GM10847 (cell line): Measurements from ENCODE around the gene CCDC142.

Experiments
- POLR2A ChIP-seq: IDR thresholded peaks from 2 replicates; pipeline ENCODE4 v1.6.1; 2011; ENCODE audit not compliant: insufficient read length; ENCODE audit errors: extremely low read depth

The CCDC142 gene, protein sequence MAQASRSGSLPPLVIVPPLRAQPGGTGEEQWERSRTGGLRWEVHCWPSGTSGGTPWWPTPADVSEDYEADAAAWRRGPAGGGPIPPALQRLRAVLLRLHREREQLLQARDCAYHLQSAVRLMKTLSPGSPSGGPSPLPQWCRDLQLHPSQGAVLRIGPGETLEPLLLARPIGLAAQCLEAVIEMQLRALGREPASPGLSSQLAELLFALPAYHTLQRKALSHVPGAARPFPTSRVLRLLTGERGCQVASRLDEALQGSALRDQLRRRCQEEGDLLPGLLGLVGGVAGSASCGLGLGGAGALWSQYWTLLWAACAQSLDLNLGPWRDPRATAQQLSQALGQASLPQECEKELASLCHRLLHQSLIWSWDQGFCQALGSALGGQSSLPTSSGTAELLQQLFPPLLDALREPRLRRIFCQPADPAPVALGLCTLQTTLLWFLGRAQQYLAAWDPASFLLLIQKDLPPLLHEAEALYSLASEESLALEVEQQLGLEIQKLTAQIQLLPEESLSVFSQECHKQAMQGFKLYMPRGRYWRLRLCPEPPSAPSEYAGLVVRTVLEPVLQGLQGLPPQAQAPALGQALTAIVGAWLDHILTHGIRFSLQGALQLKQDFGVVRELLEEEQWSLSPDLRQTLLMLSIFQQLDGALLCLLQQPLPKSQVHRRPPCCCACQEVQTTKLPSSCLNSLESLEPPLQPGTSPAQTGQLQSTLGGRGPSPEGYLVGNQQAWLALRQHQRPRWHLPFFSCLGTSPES

DNA sequence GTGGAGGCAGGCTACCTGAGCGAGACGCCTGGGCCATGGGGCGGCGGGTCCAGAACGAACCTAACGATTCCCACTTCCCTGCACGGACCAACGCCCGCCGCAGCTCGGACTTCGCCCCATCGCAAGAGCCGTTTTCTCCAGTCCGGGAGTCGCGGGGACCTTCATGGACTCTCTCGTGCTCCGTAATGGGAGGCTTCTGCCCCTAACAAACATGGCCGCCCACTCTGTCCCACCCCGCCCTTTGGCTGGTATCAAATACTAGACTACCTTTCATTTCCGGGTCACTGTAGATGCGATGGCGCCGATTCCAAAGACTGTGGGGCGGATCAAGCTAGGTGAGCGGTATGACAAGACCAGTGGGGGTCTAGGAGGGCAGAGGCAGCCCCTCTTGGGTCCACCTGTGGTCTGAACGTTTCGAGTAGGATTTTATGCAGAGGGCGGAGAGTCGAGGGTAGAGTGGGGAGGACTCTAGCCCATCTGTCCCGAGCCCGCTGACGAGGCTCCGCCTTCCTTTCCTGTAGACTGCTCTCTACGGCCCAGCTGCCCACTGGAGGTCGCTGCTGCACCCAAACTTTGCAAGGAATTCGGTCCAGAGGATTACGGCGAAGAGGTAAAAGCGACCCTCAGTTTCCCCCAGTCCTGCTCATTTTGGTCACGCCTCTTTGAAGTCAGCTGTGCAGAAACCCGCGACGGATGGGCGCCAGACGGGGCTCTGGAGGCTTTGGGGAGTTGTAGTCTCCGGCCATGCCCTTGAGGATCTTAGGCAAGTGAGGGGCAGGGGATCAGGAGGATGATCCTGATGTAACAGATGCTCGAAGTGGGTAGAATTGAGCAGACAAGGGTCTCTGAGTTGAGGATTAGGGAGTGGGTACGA lies at the start of gene CCDC142, which contains the start of gene TTC31:
Gene CCDC142, minus strand, starts transcription at position 198 of the 874 bp plus-strand sequence. Its CDS starts 161 bp downstream, at position 37.
Gene TTC31, plus strand, starts transcription at position 281 of the 874 bp plus-strand sequence. Its CDS starts 15 bp downstream, at position 296.
- peak; percentile 79 for TF ChIP-seq POLR2A

DNA sequence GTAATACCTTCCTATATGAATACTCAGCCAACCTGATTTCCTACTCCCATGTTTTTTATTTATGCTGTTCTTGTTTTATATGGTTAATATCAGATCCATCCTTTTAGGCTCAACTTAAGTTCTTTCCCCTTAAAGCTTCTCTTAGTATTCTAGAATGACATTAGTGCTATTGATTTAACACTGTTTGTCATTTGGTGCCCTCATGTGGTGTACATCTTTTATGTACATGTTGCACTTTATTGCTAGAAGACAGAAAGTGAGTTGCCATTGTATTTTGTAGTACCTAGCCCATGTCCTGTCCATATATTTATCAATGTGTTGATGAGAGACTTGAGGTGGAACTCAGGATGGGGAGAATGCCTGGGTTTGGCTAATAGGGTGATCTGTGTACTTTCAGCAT lies 49.4 kb upstream of the CCDC142 start:
- TF ChIP-seq POLR2A: no peak

DNA sequence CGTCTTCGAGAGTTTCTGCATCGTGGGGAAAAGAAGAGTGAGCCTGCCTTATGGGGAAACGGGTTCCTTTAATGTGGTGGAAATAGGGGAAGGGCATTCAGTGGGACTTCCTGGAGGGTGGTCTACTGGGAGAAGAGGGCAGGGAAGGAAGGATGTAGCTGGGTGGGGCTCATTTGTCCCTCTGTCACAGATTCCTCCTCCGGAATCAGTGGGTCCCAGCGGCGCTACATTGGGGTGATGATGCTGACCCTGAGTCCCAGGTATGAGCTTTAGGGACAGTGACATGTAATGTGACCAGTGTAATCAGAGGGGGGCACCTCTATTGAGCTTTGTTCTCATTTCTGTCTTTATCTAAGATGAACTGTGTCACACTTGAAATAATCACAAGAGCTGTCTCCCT lies 48.9 kb upstream of the CCDC142 start:
- TF ChIP-seq POLR2A: no peak

- no peak for TF ChIP-seq POLR2A
These were observed 47.7 kb upstream of the CCDC142 start for GRCh38 chr2:74530239-74531187.

GRCh38 chr2:74529357-74530238 lies 46.8 kb upstream of the CCDC142 start, which contains the start of the genes AUP1 and HTRA2:
AUP1 (minus strand) TSS chr2:74529706; CDS start chr2:74529629, 77 bp downstream.
HTRA2 (plus strand) TSS chr2:74529933; CDS start chr2:74530007, 74 bp downstream.
- peak; percentile 89 for TF ChIP-seq POLR2A

DNA sequence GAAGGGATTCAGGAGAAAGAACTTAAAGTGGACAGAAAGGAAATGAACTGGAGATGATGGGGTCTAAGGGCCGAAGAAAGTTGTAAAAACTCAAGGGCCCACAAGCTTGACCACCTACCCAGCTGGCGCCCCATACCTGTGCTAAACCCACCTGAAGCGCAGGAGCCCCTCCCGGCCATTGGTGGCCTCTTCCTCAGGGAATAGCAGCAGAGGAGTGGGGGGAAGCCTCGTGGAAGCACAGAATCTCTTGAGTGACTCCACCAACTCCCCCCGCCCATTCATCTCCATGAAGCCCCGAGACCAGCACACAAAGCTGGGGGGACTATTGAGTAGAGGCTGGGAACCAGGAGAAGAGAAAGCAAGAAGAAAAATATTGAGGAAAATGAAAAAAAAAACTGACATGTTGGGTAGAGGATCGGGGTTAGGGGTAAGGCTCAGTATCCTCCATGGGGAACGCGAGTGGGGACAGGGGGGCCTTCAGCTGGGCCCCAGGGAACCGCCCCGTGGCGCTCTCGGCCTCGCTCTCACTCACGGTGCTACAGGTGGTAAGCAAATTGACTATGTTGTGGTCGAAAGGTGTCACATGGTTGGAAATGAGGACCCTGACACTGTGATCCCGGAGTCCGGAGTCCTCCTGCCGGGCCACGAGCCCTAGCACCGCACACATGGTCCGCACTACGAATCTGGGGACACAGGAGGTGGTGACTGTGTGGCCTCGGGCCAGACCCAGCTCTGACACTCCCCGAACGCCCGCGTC lies 46.0 kb upstream of the CCDC142 start:
- no peak for TF ChIP-seq POLR2A

- no peak for TF ChIP-seq POLR2A
These were observed 44.9 kb upstream of the CCDC142 start for GRCh38 chr2:74527741-74528140.

- no peak for TF ChIP-seq POLR2A
These were observed 43.9 kb upstream of the CCDC142 start for GRCh38 chr2:74526649-74527230.

- TF ChIP-seq POLR2A: no peak
These were observed 43.2 kb upstream of the CCDC142 start, which contains the start of gene DQX1 for GRCh38 chr2:74525717-74526648. DQX1 (minus strand) TSS chr2:74526231; CDS start chr2:74525729, 502 bp downstream.

DNA sequence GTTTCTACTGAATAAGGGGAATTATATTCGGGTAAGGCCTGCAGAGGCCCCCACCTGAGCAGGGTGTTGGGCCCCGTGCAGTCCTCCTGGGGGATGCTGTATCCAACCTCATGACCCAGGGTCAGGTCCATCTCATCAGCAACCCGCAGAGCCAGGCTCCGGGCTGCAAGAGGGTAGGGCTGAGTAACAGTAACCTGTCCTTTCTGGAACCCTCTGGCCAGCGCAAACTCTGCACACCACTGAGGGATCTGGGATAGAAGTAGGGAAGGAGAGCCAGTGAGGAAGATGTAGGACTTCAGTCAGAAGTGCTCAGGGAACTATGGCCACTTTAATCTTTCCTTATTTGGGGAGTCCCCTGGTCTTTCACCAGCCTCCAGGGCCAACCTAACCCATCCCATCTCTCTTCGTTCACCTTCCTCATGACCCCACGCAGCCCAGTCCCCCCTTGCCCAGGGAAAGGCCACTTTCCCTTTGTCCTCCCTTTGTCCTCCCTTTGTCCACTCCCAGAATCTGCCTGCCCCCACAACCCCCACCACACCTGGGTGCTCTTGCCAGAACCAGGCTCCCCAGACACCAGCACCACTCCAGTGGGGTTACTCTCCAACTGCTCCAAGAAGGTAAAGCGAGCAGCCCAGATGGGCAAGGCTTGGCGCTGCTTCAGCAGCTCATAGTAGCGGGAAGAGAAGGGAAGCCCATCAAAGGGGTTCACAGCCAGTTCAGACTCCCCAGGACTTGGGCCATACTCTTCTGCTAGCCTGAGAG lies 42.3 kb upstream of the CCDC142 start:
- TF ChIP-seq POLR2A: no peak
